HG03469 (cell line): ENCODE results near the gene TTC4.
"Not testable (repeated sequence)": the region's sequence is repeated elsewhere in the genome, so short reads cannot be mapped to it uniquely, and the experiment has no call there.

ENCODE experiments used
- ATAC-seq: cut with Tn5 transposase; IDR thresholded peaks from one replicate; pipeline ENCODE4 v1.9.1; 2021; ENCODE audit warnings: mild to moderate bottlenecking, moderate library complexity, moderate number of reproducible peaks; ENCODE audit not compliant: unreplicated experiment

The TTC4 gene

GRCh38 chr1:54745864-54746263 lies 30.2 kb downstream of the TTC4 start:
- no peak for ATAC-seq

GRCh38 chr1:54748094-54748835 lies 32.6 kb downstream of the TTC4 start:
- no peak for ATAC-seq

- no peak for ATAC-seq
Measured at GRCh38 chr1:54750596-54750995, 34.9 kb downstream of the TTC4 start.

- no peak for ATAC-seq
Measured at GRCh38 chr1:54751426-54751825, 35.8 kb downstream of the TTC4 start.

- no peak for ATAC-seq
Measured at GRCh38 chr1:54754045-54754444, 38.4 kb downstream of the TTC4 start.

GRCh38 chr1:54754486-54755285 lies 39.0 kb downstream of the TTC4 start:
- ATAC-seq, result no peak

- no peak for ATAC-seq
Measured at GRCh38 chr1:54757833-54758232, 42.2 kb downstream of the TTC4 start.

- ATAC-seq, result no peak
Measured at GRCh38 chr1:54758678-54759348, 43.2 kb downstream of the TTC4 start.

GRCh38 chr1:54763816-54764132 lies 48.1 kb downstream of the TTC4 start:
- ATAC-seq, result no peak

GRCh38 chr1:54764133-54764921 lies 48.7 kb downstream of the TTC4 start, which contains the start of gene PARS2:
TSS of gene PARS2 (minus strand) at chr1:54764523. CDS start at chr1:54759161, 5,362 bp downstream.
- peak; percentile 92 for ATAC-seq

GRCh38 chr1:54764922-54765561 lies 49.4 kb downstream of the TTC4 start:
- peak; percentile 1 for ATAC-seq

GRCh38 chr1:54766726-54767125 lies 51.1 kb downstream of the TTC4 start:
- ATAC-seq, result no peak

- ATAC-seq, result no peak
Measured at GRCh38 chr1:54767526-54767925, 51.9 kb downstream of the TTC4 start.

- ATAC-seq, result no peak
Measured at GRCh38 chr1:54768093-54768492, 52.4 kb downstream of the TTC4 start.

- no peak for ATAC-seq
Measured at GRCh38 chr1:54772951-54773350, 57.3 kb downstream of the TTC4 start.

GRCh38 chr1:54774820-54775498 lies 59.3 kb downstream of the TTC4 start:
- no peak for ATAC-seq

- ATAC-seq, result not testable (repeated sequence)
Measured at GRCh38 chr1:54775828-54776721, 60.4 kb downstream of the TTC4 start.

GRCh38 chr1:54777011-54777410 lies 61.4 kb downstream of the TTC4 start:
- no peak for ATAC-seq

- ATAC-seq, result no peak
Measured at GRCh38 chr1:54777431-54777830, 61.8 kb downstream of the TTC4 start.
